Right lobe of liver (tissue), 4 donors: ENCODE data around the gene FBXO21.

ENCODE experiments used
- CTCF ChIP-seq, 4 donors: fragments of 200-600 bp in 3 of 4; fragments of 450-650 bp in 1 of 4; IDR thresholded peaks; one replicate each; pipeline versions ENCODE4 v1.5.1 to v1.8.0; 2016 to 2022; ENCODE audit warnings: antibody characterized with exemption in 4 of 4, mild to moderate bottlenecking in 2 of 4
- POLR2A ChIP-seq: fragments of 450-650 bp; IDR thresholded peaks from one replicate; pipeline ENCODE4 v1.6.1; 2017; ENCODE audit warnings: antibody characterized with exemption, mild to moderate bottlenecking
- donor health status: DM: no; HTN: no; CAD: no.
- donor health status: DM: no; HTN: no; CAD: no.
- donor health status: DM: no; HTN: yes; CAD: no.

DNA sequence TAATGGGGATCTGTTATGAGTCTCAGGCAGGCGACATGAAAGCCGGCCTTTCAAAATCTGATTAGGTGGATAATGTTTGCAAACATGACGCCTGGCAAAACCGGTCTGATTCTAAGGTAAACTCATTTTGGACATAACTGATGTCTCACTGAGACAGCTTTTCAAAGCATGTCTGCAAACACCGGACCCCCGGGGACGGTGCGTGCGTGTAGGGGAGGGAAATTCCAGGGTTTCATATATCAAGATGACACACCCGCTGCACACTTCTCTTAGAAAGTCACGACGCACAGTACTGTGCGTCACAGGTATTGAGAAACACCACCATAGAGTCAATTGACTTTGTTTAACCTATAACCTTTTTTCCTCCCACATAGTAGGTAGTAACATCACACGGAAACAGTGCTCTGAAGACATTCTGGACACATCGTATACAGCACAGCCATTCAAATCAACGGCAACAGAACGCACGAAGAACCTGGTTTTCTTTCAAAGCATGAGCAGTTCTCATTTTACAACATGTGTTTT lies 47.2 kb downstream of the FBXO21 start:
- TF ChIP-seq CTCF (IDR thresholded peaks at IDR 0.05) = no peak
- peak; percentile 24 for TF ChIP-seq POLR2A
